Fibroblast of skin of abdomen (primary cell): ENCODE data around the gene CD302.
"Not testable (repeated sequence)": the region's sequence is repeated elsewhere in the genome, so short reads cannot be mapped to it uniquely, and the experiment has no call there.

Experiments used
- DNase-seq: peaks from one replicate; pipeline ENCODE4 v3.0.0-alpha.2; 2013

The CD302 gene

GRCh38 chr2:159748089-159748488, 49.9 kb downstream of the CD302 start:
- DNase-seq, result no peak

- not testable (repeated sequence) for DNase-seq
Observed at GRCh38 chr2:159745237-159745636, 52.8 kb downstream of the CD302 start.

- peak; percentile 8 for DNase-seq
Observed at GRCh38 chr2:159744363-159744762, 53.6 kb downstream of the CD302 start.

- no peak for DNase-seq
Observed at GRCh38 chr2:159742846-159743245, 55.2 kb downstream of the CD302 start.

- no peak for DNase-seq
Observed at GRCh38 chr2:159738509-159739390, 59.3 kb downstream of the CD302 start.

- no peak for DNase-seq
Observed at GRCh38 chr2:159737917-159738296, 60.1 kb downstream of the CD302 start.

GRCh38 chr2:159737292-159737916, 60.6 kb downstream of the CD302 start:
- peak; percentile 22 for DNase-seq

- peak; percentile 49 for DNase-seq
Observed at GRCh38 chr2:159736048-159736447, 62.0 kb downstream of the CD302 start.

- no peak for DNase-seq
Observed at GRCh38 chr2:159735648-159736047, 62.4 kb downstream of the CD302 start.

GRCh38 chr2:159728629-159729028, 69.4 kb downstream of the CD302 start:
- DNase-seq, result no peak

- no peak for DNase-seq
Observed at GRCh38 chr2:159725713-159726112, 72.3 kb downstream of the CD302 start.

GRCh38 chr2:159724795-159725572, 73.0 kb downstream of the CD302 start:
- DNase-seq, result not testable (repeated sequence)

- no peak for DNase-seq
Observed at GRCh38 chr2:159722580-159722979, 75.4 kb downstream of the CD302 start.

GRCh38 chr2:159720676-159721075, 77.3 kb downstream of the CD302 start:
- no peak for DNase-seq
